Body of pancreas (tissue), 4 donors: ENCODE data around the gene TNFRSF11A.

Experiments used
- POLR2A ChIP-seq, 3 donors: fragments of 450-650 bp; IDR thresholded peaks; one replicate each; pipeline ENCODE4 v1.6.1; 2016; ENCODE audit warnings: antibody characterized with exemption in 3 of 3, mild to moderate bottlenecking in 2 of 3
- TF ChIP-seq, protein P1 (sequence below), 7 experiments: fragments of 450-650 bp in 4 of 7; fragments of 200-600 bp in 3 of 7; sonication (generic) in 3 of 7; IDR thresholded peaks; one replicate each; pipeline ENCODE4 v1.5.1; 2016 to 2019; ENCODE audit warnings: antibody characterized with exemption in 7 of 7

DNA sequence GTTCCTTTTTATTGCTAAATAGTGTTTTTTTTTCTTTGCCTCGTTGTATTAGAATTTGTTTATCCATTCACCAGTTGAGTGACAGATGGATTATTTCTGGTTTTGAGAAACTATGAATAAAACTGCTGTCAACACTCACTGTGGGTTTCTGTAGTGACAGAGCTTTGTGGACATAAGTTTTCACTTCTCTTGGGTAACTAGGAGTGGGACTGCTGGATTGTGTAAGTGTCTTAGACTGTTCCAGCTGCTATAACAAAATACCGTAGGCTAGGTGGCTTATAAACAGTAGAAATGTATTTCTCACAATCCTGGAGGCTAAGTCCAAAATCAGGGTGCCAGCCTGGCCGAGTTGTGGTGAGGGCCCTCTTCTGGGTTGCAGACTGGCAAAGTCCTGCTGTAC lies 71.9 kb downstream of the TNFRSF11A start:
- TF ChIP-seq, protein P1, sequence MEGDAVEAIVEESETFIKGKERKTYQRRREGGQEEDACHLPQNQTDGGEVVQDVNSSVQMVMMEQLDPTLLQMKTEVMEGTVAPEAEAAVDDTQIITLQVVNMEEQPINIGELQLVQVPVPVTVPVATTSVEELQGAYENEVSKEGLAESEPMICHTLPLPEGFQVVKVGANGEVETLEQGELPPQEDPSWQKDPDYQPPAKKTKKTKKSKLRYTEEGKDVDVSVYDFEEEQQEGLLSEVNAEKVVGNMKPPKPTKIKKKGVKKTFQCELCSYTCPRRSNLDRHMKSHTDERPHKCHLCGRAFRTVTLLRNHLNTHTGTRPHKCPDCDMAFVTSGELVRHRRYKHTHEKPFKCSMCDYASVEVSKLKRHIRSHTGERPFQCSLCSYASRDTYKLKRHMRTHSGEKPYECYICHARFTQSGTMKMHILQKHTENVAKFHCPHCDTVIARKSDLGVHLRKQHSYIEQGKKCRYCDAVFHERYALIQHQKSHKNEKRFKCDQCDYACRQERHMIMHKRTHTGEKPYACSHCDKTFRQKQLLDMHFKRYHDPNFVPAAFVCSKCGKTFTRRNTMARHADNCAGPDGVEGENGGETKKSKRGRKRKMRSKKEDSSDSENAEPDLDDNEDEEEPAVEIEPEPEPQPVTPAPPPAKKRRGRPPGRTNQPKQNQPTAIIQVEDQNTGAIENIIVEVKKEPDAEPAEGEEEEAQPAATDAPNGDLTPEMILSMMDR (IDR thresholded peaks at IDR 0.05) = no peak
- TF ChIP-seq POLR2A (IDR thresholded peaks at IDR 0.05) = no peak
